ENCODE data around the gene PIK3R2.

Gene PIK3R2

DNA sequence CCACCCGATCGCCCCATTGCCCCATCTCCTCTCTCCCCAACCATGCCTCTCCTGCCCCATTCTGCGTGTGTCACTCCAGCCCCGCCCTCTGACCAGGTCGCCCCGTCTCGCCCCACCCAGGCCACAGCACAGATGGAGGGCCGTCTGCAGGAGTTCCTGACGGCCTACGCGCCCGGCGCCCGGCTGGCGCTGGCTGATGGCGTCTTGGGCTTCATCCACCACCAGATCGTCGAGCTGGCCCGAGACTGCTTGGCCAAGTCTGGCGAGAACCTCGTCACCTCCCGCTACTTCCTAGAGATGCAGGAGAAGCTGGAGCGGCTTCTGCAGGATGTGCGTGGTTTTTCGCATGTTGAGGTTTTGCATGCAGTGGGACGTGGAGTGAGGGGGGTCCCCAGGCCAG, 29.1 kb upstream of the PIK3R2 start:
- H2BK12ac ChIP-seq (ENCODE audit: low read length): no peak overlapping the region
- H3K23ac ChIP-seq (ENCODE audit: low read length): no peak overlapping the region
- no peak overlapping the region for H3K4ac ChIP-seq (ENCODE audit: low read depth, low read length)
- H2BK5ac ChIP-seq (ENCODE audit: low read depth, low read length, poor library complexity): no peak overlapping the region
- H2BK120ac ChIP-seq (ENCODE audit: insufficient read depth, low read length, poor library complexity): no peak overlapping the region
- H3K9ac ChIP-seq (ENCODE audit: low read length): no peak overlapping the region
- H3K4me1 ChIP-seq (ENCODE audit: control insufficient read depth in 1 of 2, insufficient read depth in 2 of 2, low read length in 2 of 2): no peaks in the 10 kb centered on the region
- H3K79me2 ChIP-seq (ENCODE audit: control insufficient read depth, insufficient read depth, low read length, poor library complexity): no peaks in the 10 kb centered on the region
- no peaks in the 10 kb centered on the region for H3K79me1 ChIP-seq (ENCODE audit: low read length)
- no peak for DNase-seq
- H3K27me3 ChIP-seq (ENCODE audit: insufficient read depth, low read length): no peaks in the 10 kb centered on the region
- H4K91ac ChIP-seq (ENCODE audit: low read depth, low read length): no peak overlapping the region
- no CpG with 5 or more reads among the region's 26 CpGs for WGBS (ENCODE audit: extremely low coverage, insufficient coverage, insufficient read length)
- H2AFZ ChIP-seq (ENCODE audit: insufficient read depth, low read length, poor library complexity): no peak overlapping the region
- no peak overlapping the region for H3K18ac ChIP-seq (ENCODE audit: low read length)
- no peak overlapping the region for H3K4me2 ChIP-seq (ENCODE audit: low read length)
- no peak overlapping the region for H4K12ac ChIP-seq (ENCODE audit: low read depth, low read length)
- no peak overlapping the region for H3K27ac ChIP-seq (ENCODE audit: low read depth, low read length)
- peaks cover 5 to 8% of the 10 kb centered on the region in 2 experiments for H3K36me3 ChIP-seq (ENCODE audit: control insufficient read depth in 1 of 2, insufficient read depth in 2 of 2, low read length in 2 of 2)
- H3K14ac ChIP-seq (ENCODE audit: low read length): no peak overlapping the region
- no peak overlapping the region for H2AK5ac ChIP-seq (ENCODE audit: low read length)
- no peak overlapping the region for H3K4me3 ChIP-seq (ENCODE audit: low read depth, low read length)
- no peak overlapping the region for H4K8ac ChIP-seq (ENCODE audit: low read depth, low read length)
- H3K9me3 ChIP-seq (ENCODE audit: insufficient read depth, low read depth, low read length): peaks cover 3% of the 10 kb centered on the region

DNA sequence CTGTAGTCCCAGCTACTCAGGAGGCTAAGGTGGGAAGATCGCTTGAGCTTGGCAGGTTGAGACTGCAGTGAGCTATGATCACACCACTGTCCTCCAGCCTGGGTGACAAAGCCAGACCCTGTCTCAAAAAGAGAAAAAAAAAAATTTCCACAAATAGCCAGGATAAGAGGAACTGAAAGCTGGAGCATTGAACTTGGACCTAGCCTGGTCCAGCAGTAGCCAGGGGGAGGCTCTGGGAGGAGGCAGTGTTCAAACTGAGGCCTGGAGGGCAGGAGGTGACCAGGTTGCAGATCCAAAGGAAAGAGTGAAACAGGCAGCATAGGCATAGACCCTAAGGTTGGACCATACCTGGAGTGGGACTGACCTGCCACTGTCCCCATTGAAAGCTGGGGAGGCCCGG, 26.9 kb upstream of the PIK3R2 start:
- Histone ChIP-seq H3K4ac (ENCODE audit: low read depth, low read length) (no peak overlapping the region), H3K79me1 (ENCODE audit: low read length) (no peaks in the 10 kb centered on the region), H4K8ac (ENCODE audit: low read depth, low read length) (no peak overlapping the region), H2BK5ac (ENCODE audit: low read depth, low read length, poor library complexity) (no peak overlapping the region), H3K36me3 (ENCODE audit: control insufficient read depth in 1 of 2, insufficient read depth in 2 of 2, low read length in 2 of 2) (peaks cover 7 to 17% of the 10 kb centered on the region in 2 experiments), H2BK12ac (ENCODE audit: low read length) (no peak overlapping the region), H3K18ac (ENCODE audit: low read length) (no peak overlapping the region), H2AFZ (ENCODE audit: insufficient read depth, low read length, poor library complexity) (no peak overlapping the region), H3K4me3 (ENCODE audit: low read depth, low read length) (no peak overlapping the region), H3K4me2 (ENCODE audit: low read length) (no peak overlapping the region), H3K9ac (ENCODE audit: low read length) (no peak overlapping the region), H3K14ac (ENCODE audit: low read length) (no peak overlapping the region), H3K27me3 (ENCODE audit: insufficient read depth, low read length) (no peaks in the 10 kb centered on the region), H3K27ac (ENCODE audit: low read depth, low read length) (no peak overlapping the region), H4K12ac (ENCODE audit: low read depth, low read length) (no peak overlapping the region), H3K79me2 (ENCODE audit: control insufficient read depth, insufficient read depth, low read length, poor library complexity) (no peaks in the 10 kb centered on the region), H2AK5ac (ENCODE audit: low read length) (no peak overlapping the region), H2BK120ac (ENCODE audit: insufficient read depth, low read length, poor library complexity) (no peak overlapping the region), H3K23ac (ENCODE audit: low read length) (no peak overlapping the region), H4K91ac (ENCODE audit: low read depth, low read length) (no peak overlapping the region), H3K4me1 (ENCODE audit: control insufficient read depth in 1 of 2, insufficient read depth in 2 of 2, low read length in 2 of 2) (no peaks in the 10 kb centered on the region), H3K9me3 (ENCODE audit: insufficient read depth, low read depth, low read length) (peaks cover 3% of the 10 kb centered on the region)
- DNase-seq: no peak
- no CpG with 5 or more reads among the region's 2 CpGs for WGBS (ENCODE audit: extremely low coverage, insufficient coverage, insufficient read length)

DNA sequence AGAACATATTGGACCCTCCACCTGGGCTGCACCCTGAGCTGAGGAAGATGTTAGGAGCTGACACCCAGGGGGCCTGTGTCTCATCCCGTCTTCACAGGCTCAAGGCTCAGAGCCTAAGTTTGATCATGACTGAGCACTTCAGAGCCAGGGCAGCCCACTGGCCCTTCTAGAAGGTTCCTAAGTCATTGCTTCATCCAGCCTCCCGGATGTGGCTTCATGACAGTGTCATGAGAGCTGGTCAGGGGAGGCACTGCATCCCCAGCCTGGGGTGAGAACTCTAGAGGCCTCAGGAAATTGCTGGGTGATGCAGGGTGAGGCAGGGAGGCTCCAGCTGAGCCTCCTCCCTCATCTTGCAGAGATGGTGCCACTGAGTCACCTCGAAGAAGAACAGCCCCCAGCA, 24.9 kb upstream of the PIK3R2 start:
- no CpG with 5 or more reads among the region's 3 CpGs for WGBS (ENCODE audit: extremely low coverage, insufficient coverage, insufficient read length)
- H2AFZ ChIP-seq (ENCODE audit: insufficient read depth, low read length, poor library complexity): no peak overlapping the region
- H3K4me3 ChIP-seq (ENCODE audit: low read depth, low read length): no peak overlapping the region
- no peak overlapping the region for H4K91ac ChIP-seq (ENCODE audit: low read depth, low read length)
- H2AK5ac ChIP-seq (ENCODE audit: low read length): no peak overlapping the region
- H3K23ac ChIP-seq (ENCODE audit: low read length): no peak overlapping the region
- H3K4me1 ChIP-seq (ENCODE audit: control insufficient read depth in 1 of 2, insufficient read depth in 2 of 2, low read length in 2 of 2): no peaks in the 10 kb centered on the region
- H3K9me3 ChIP-seq (ENCODE audit: insufficient read depth, low read depth, low read length): peaks cover under 1% of the 10 kb centered on the region
- no peak for DNase-seq
- no peak overlapping the region for H3K14ac ChIP-seq (ENCODE audit: low read length)
- H3K4me2 ChIP-seq (ENCODE audit: low read length): no peak overlapping the region
- H2BK12ac ChIP-seq (ENCODE audit: low read length): no peak overlapping the region
- H2BK5ac ChIP-seq (ENCODE audit: low read depth, low read length, poor library complexity): no peak overlapping the region
- H4K8ac ChIP-seq (ENCODE audit: low read depth, low read length): no peak overlapping the region
- H3K4ac ChIP-seq (ENCODE audit: low read depth, low read length): no peak overlapping the region
- no peak overlapping the region for H3K18ac ChIP-seq (ENCODE audit: low read length)
- H3K79me2 ChIP-seq (ENCODE audit: control insufficient read depth, insufficient read depth, low read length, poor library complexity): no peaks in the 10 kb centered on the region
- no peaks in the 10 kb centered on the region for H3K27me3 ChIP-seq (ENCODE audit: insufficient read depth, low read length)
- H3K27ac ChIP-seq (ENCODE audit: low read depth, low read length): no peak overlapping the region
- no peak overlapping the region for H4K12ac ChIP-seq (ENCODE audit: low read depth, low read length)
- H3K36me3 ChIP-seq (ENCODE audit: control insufficient read depth in 1 of 2, insufficient read depth in 2 of 2, low read length in 2 of 2): peaks cover 10 to 17% of the 10 kb centered on the region in 2 experiments
- H3K79me1 ChIP-seq (ENCODE audit: low read length): no peaks in the 10 kb centered on the region
- H2BK120ac ChIP-seq (ENCODE audit: insufficient read depth, low read length, poor library complexity): no peak overlapping the region
- no peak overlapping the region for H3K9ac ChIP-seq (ENCODE audit: low read length)

DNA sequence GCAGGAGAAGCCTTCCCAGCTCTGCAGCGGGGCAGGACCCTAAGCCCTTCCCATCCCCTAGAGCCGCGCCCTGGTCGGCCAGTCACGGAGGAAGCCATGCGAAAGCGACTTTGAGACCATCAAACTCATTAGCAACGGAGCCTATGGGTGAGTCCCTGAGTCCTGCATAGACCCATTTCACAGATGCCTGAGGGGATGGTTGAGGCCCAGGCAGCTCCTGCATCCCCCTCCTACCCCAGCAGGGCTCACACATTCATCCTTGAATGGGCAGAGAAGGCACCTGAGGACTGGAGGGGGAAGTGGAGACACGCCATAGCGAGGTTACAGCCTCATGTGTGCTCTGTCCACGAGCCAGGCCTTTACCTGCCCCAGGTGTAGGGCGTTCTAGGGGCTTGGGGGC, 24.2 kb upstream of the PIK3R2 start:
- no peak overlapping the region for H3K18ac ChIP-seq (ENCODE audit: low read length)
- no peak overlapping the region for H2BK120ac ChIP-seq (ENCODE audit: insufficient read depth, low read length, poor library complexity)
- H3K79me1 ChIP-seq (ENCODE audit: low read length): no peaks in the 10 kb centered on the region
- H2BK5ac ChIP-seq (ENCODE audit: low read depth, low read length, poor library complexity): no peak overlapping the region
- H3K4me3 ChIP-seq (ENCODE audit: low read depth, low read length): no peak overlapping the region
- no peaks in the 10 kb centered on the region for H3K9me3 ChIP-seq (ENCODE audit: insufficient read depth, low read depth, low read length)
- no peaks in the 10 kb centered on the region for H3K4me1 ChIP-seq (ENCODE audit: control insufficient read depth in 1 of 2, insufficient read depth in 2 of 2, low read length in 2 of 2)
- H2AK5ac ChIP-seq (ENCODE audit: low read length): no peak overlapping the region
- no peak overlapping the region for H2AFZ ChIP-seq (ENCODE audit: insufficient read depth, low read length, poor library complexity)
- H3K27me3 ChIP-seq (ENCODE audit: insufficient read depth, low read length): no peaks in the 10 kb centered on the region
- H3K4ac ChIP-seq (ENCODE audit: low read depth, low read length): no peak overlapping the region
- H3K27ac ChIP-seq (ENCODE audit: low read depth, low read length): no peak overlapping the region
- H3K36me3 ChIP-seq (ENCODE audit: control insufficient read depth in 1 of 2, insufficient read depth in 2 of 2, low read length in 2 of 2): peaks cover 10 to 14% of the 10 kb centered on the region in 2 experiments
- H3K79me2 ChIP-seq (ENCODE audit: control insufficient read depth, insufficient read depth, low read length, poor library complexity): no peaks in the 10 kb centered on the region
- H4K12ac ChIP-seq (ENCODE audit: low read depth, low read length): no peak overlapping the region
- no peak overlapping the region for H4K8ac ChIP-seq (ENCODE audit: low read depth, low read length)
- no peak overlapping the region for H3K23ac ChIP-seq (ENCODE audit: low read length)
- no peak overlapping the region for H3K9ac ChIP-seq (ENCODE audit: low read length)
- no peak overlapping the region for H4K91ac ChIP-seq (ENCODE audit: low read depth, low read length)
- no peak overlapping the region for H3K4me2 ChIP-seq (ENCODE audit: low read length)
- WGBS (ENCODE audit: extremely low coverage, insufficient coverage, insufficient read length): no CpG with 5 or more reads among the region's 12 CpGs
- DNase-seq: no peak
- H3K14ac ChIP-seq (ENCODE audit: low read length): no peak overlapping the region
- no peak overlapping the region for H2BK12ac ChIP-seq (ENCODE audit: low read length)

Measured in trophoblast cell (in vitro differentiated cells and primary cell).